ENCODE results near the gene SNTB2. TPM values are rescaled to one million over a fixed set of nuclear protein-coding genes. Genes with fewer than 3 reads are reported as not detected.

SNTB2 gene
- total and polyA plus RNA-seq, 9 of the 15 experiments (the other 6 are each of a cell fraction or from before 2014, with no cell fraction given) = 1.2 to 13.7 (median 5.7) TPM

- no peak for TF ChIP-seq ZNF512 (tag; IDR thresholded peaks at IDR 0.05)
- TF ChIP-seq HLTF (IDR thresholded peaks at IDR 0.05) = no peak
- TF ChIP-seq EWSR1 (IDR thresholded peaks at IDR 0.05; ENCODE audit: borderline replicate concordance, low read depth, partially characterized antibody) = no peak
- TF ChIP-seq SMAD4 (CRISPR knock-in tag; conservative IDR thresholded peaks at IDR 0.05) = no peak; the same call in 1 of the 2 replicates
- TF ChIP-seq MAZ (CRISPR knock-in tag; conservative IDR thresholded peaks at IDR 0.05 in 1 of 2, IDR thresholded peaks at IDR 0.05 in 1 of 2) = 0 out of 4 replicates have a peak, but pooled peaks of 1 of the 2 experiments have one; percentile 10
- TF ChIP-seq HOMEZ (CRISPR knock-in tag; IDR thresholded peaks at IDR 0.05) = no peak
- no peak for TF ChIP-seq PCBP1 (IDR thresholded peaks at IDR 0.05; ENCODE audit: low read depth, low read length, poor library complexity, severe bottlenecking)
- TF ChIP-seq NCOA6 (IDR thresholded peaks at IDR 0.05) = no peak
- no peak for TF ChIP-seq ZC3H11A (IDR thresholded peaks at IDR 0.05; ENCODE audit: low read depth, low read length)
- 0 out of 4 replicates have a peak, but pooled peaks of 1 of the 2 experiments have one; percentile 5 for TF ChIP-seq RCOR1 (IDR thresholded peaks at IDR 0.05; ENCODE audit: borderline replicate concordance in 1 of 2, low read depth in 2 of 2, low read length in 2 of 2)
- no peak for TF ChIP-seq PHF20 (IDR thresholded peaks at IDR 0.05; ENCODE audit: partially characterized antibody)
- TF ChIP-seq HEY1 (CRISPR knock-in tag; IDR thresholded peaks at IDR 0.05; ENCODE audit: borderline replicate concordance) = no peak
- TF ChIP-seq ZFP91 (CRISPR knock-in tag; IDR thresholded peaks at IDR 0.05) = no peak
- no peak for TF ChIP-seq CBFA2T3 (IDR thresholded peaks at IDR 0.05)
- TF ChIP-seq MCM3 (IDR thresholded peaks at IDR 0.05) = no peak
- no peak for TF ChIP-seq STAT5B (CRISPR knock-in tag; IDR thresholded peaks at IDR 0.05)
- no peak for TF ChIP-seq MAFG (tag; conservative IDR thresholded peaks at IDR 0.05)
- no peak for TF ChIP-seq KLF16 (IDR thresholded peaks at IDR 0.05)
- TF ChIP-seq ZMIZ1 (IDR thresholded peaks at IDR 0.05; ENCODE audit: low read depth in 2 of 2, low read length in 2 of 2) = no peak
- no peak for TF ChIP-seq ATF1 (CRISPR knock-in tag; IDR thresholded peaks at IDR 0.05)
- 0 out of 2 replicates have a peak, but pooled peaks have one; percentile 1 for TF ChIP-seq ATF1 (tag; IDR thresholded peaks at IDR 0.05)
Observed at GRCh38 chr16:69311533-69312387, 124.8 kb downstream of the SNTB2 start (continued).

All from K562 (cell line).